ENCODE measurements around the gene TBCA. TPM values are rescaled to one million over a fixed set of nuclear protein-coding genes. Genes with fewer than 3 reads are reported as not detected.

Gene TBCA
- total and polyA plus RNA-seq, 2 experiments from 2014 or later = 117 to 814 TPM

GRCh38 chr5:77709340-77709739 lies 66.8 kb downstream of the TBCA start:
- Histone ChIP-seq H3K27ac (ENCODE audit: low read depth) (no peak overlapping the region), H3K4me3 (no peak overlapping the region), H3K4me1 (ENCODE audit: insufficient read depth) (no peaks in the 10 kb centered on the region), H3F3A (replicated peaks; ENCODE audit: low read depth) (no peaks in the 10 kb centered on the region), H3K79me2 (replicated peaks; ENCODE audit: insufficient read depth) (peaks cover 34% of the 10 kb centered on the region), H3K36me3 (ENCODE audit: insufficient read depth) (peaks cover 15% of the 10 kb centered on the region), H2AFZ (no peak overlapping the region), H3K9me2 (ENCODE audit: insufficient read depth) (no peaks in the 10 kb centered on the region), H3K4me2 (no peak overlapping the region), H3K27me3 (ENCODE audit: insufficient read depth) (no peaks in the 10 kb centered on the region), H4K20me1 (replicated peaks; ENCODE audit: insufficient read depth) (peaks cover 22% of the 10 kb centered on the region; the same call in 1 of the 2 replicates)
- Mint-ChIP-seq H3K27ac (no peak overlapping the region), H3K27me3 (ENCODE audit: insufficient read depth, low read depth, poor library complexity) (peaks cover 2% of the 10 kb centered on the region), H3K36me3 (ENCODE audit: low read depth) (peaks cover 26% of the 10 kb centered on the region), H3K9me3 (no peaks in the 10 kb centered on the region), H3K4me1 (no peaks in the 10 kb centered on the region), H3K4me3 (no peak overlapping the region)
- DNase-seq (ENCODE audit: low spot score) (no peak), ATAC-seq (no peak)
- no peak for TF ChIP-seq CTCF (conservative IDR thresholded peaks at IDR 0.05; ENCODE audit: low read depth in 2 of 2)
- TF ChIP-seq, protein P1, sequence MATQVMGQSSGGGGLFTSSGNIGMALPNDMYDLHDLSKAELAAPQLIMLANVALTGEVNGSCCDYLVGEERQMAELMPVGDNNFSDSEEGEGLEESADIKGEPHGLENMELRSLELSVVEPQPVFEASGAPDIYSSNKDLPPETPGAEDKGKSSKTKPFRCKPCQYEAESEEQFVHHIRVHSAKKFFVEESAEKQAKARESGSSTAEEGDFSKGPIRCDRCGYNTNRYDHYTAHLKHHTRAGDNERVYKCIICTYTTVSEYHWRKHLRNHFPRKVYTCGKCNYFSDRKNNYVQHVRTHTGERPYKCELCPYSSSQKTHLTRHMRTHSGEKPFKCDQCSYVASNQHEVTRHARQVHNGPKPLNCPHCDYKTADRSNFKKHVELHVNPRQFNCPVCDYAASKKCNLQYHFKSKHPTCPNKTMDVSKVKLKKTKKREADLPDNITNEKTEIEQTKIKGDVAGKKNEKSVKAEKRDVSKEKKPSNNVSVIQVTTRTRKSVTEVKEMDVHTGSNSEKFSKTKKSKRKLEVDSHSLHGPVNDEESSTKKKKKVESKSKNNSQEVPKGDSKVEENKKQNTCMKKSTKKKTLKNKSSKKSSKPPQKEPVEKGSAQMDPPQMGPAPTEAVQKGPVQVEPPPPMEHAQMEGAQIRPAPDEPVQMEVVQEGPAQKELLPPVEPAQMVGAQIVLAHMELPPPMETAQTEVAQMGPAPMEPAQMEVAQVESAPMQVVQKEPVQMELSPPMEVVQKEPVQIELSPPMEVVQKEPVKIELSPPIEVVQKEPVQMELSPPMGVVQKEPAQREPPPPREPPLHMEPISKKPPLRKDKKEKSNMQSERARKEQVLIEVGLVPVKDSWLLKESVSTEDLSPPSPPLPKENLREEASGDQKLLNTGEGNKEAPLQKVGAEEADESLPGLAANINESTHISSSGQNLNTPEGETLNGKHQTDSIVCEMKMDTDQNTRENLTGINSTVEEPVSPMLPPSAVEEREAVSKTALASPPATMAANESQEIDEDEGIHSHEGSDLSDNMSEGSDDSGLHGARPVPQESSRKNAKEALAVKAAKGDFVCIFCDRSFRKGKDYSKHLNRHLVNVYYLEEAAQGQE (IDR thresholded peaks at IDR 0.05; ENCODE audit: unreplicated experiment) = no peak
- no peak for TF ChIP-seq ZNF331 (CRISPR knock-in tag; IDR thresholded peaks at IDR 0.05; ENCODE audit: low read depth)
- no peak for TF ChIP-seq ETS1 (IDR thresholded peaks at IDR 0.05)
- no peak for TF ChIP-seq EZH2 (IDR thresholded peaks at IDR 0.05; ENCODE audit: low read depth, unreplicated experiment)
- TF ChIP-seq ZNF462 (CRISPR knock-in tag; IDR thresholded peaks at IDR 0.05) = no peak
- TF ChIP-seq ZNF114 (CRISPR knock-in tag; IDR thresholded peaks at IDR 0.05) = no peak
- TF ChIP-seq POLR2AphosphoS5 (IDR thresholded peaks at IDR 0.05; ENCODE audit: low read depth) = no peak
- no peak for TF ChIP-seq NANOG (IDR thresholded peaks at IDR 0.05; ENCODE audit: borderline replicate concordance)
- no peak for TF ChIP-seq CREB1 (CRISPR knock-in tag; IDR thresholded peaks at IDR 0.05; ENCODE audit: low read depth)
- TF ChIP-seq JUNB (IDR thresholded peaks at IDR 0.05; ENCODE audit: unreplicated experiment) = no peak
- no peak for TF ChIP-seq STAT1 (IDR thresholded peaks at IDR 0.05; ENCODE audit: unreplicated experiment)
- no peak for TF ChIP-seq EZH2phosphoT487 (IDR thresholded peaks at IDR 0.05; ENCODE audit: unreplicated experiment)
